Adrenal gland (tissue), 5 donors: ENCODE data around the gene SPART.

Source experiments
- CTCF ChIP-seq, 6 experiments: fragments of 450-650 bp in 4 of 6; fragments of 200-600 bp in 2 of 6; sonication (generic) in 1 of 6; IDR thresholded peaks; 1 replicate in 5 of 6; 2 replicates in 1 of 6; pipeline versions ENCODE4 v1.5.1 to v1.8.0; 2016 to 2021; ENCODE audit warnings: antibody characterized with exemption in 6 of 6, mild to moderate bottlenecking in 2 of 6, moderate library complexity in 1 of 6
- POLR2A ChIP-seq, 2 donors: fragments of 450-650 bp; IDR thresholded peaks; one replicate each; pipeline ENCODE4 v1.6.1; 2017; ENCODE audit warnings: antibody characterized with exemption in 2 of 2, mild to moderate bottlenecking in 2 of 2, moderate library complexity in 1 of 2
- donor health status: DM: no; HTN: no; CAD: no.

- TF ChIP-seq CTCF (IDR thresholded peaks at IDR 0.05) (no peak), POLR2A (IDR thresholded peaks at IDR 0.05) (no peak)
These were observed 19.8 kb upstream of the SPART start for GRCh38 chr13:36366031-36366430.
